Kidney (tissue), 14 donors: ENCODE results near the gene CFAP100. TPM values are rescaled to one million over a fixed set of nuclear protein-coding genes. Genes with fewer than 3 reads are reported as not detected.

ENCODE experiments used
- DNase-seq, 5 donors: peaks; one replicate each; pipeline ENCODE4 v3.0.0-alpha.2; 2013 to 2020
- FAIRE-seq: peaks from 2 replicates; lab custom pipeline; 2012; peaks lifted over from hg19 to GRCh38; lab: Jason Lieb, UNC
- H3K27ac ChIP-seq, 2 donors: one replicate each; pipeline ENCODE4 v1.7.0; 2013; ENCODE audit warnings: low read depth in 2 of 2, low read length in 2 of 2, inconsistent platforms in 1 of 2
- H3K27me3 ChIP-seq: one replicate; pipeline ENCODE4 v1.7.1; 2013; ENCODE audit warnings: low read length, inconsistent platforms; ENCODE audit not compliant: control insufficient read depth, insufficient read depth
- H3K36me3 ChIP-seq, 3 donors: one replicate each; pipeline versions ENCODE4 v1.7.0 to v1.7.1; 2013; ENCODE audit warnings: low read length in 3 of 3, control low read depth in 1 of 3, inconsistent platforms in 1 of 3; ENCODE audit not compliant: insufficient read depth in 3 of 3, control insufficient read depth in 2 of 3
- H3K4me1 ChIP-seq, 3 donors: one replicate each; pipeline versions ENCODE4 v1.7.0 to v1.7.1; 2013; ENCODE audit warnings: low read length in 3 of 3, inconsistent platforms in 1 of 3, low read depth in 1 of 3; ENCODE audit not compliant: control insufficient read depth in 2 of 3, insufficient read depth in 2 of 3
- H3K4me3 ChIP-seq, 3 donors: one replicate each; pipeline versions ENCODE4 v1.7.0 to v1.8.1; 2013; ENCODE audit warnings: low read length in 3 of 3, control low read depth in 1 of 3, inconsistent platforms in 1 of 3
- H3K9ac ChIP-seq, 3 donors: one replicate each; pipeline versions ENCODE4 v1.7.0 to v1.7.1; 2013; ENCODE audit warnings: low read length in 3 of 3, control low read depth in 1 of 3, inconsistent platforms in 1 of 3
- H3K9me3 ChIP-seq, 3 donors: one replicate each; pipeline versions ENCODE4 v1.7.0 to v1.7.1; 2013; ENCODE audit warnings: low read length in 3 of 3, control low read depth in 1 of 3, inconsistent platforms in 1 of 3; ENCODE audit not compliant: control insufficient read depth in 2 of 3, insufficient read depth in 1 of 3
- CTCF ChIP-seq: IDR thresholded peaks from 3 replicates; pipeline ENCODE4 v1.5.1; 2012; ENCODE audit warnings: mild to moderate bottlenecking, moderate library complexity, borderline replicate concordance; ENCODE audit not compliant: insufficient read depth; ENCODE audit errors: extremely low read depth
- intact Hi-C: fragments of 100-400 bp; cut with DNase I; formaldehyde crosslinking; loops from one replicate; pipeline ENCODE4 v1.11.1; 2022
- polyA plus RNA-seq: library from polyadenylated mRNA; stranded (reverse); fragments of 350-450 nt; fragmentation: Illumina TruSeq; extraction: RNeasy Lipid Tissue Mini Kit (QIAGEN cat#74804); gene quantifications from one replicate; pipeline ENCODE4 v1.2.3, GENCODE V29; 2014; ENCODE audit warnings: low read depth, low replicate concordance; ENCODE audit not compliant: insufficient read depth
- total RNA-seq: library from RNA; stranded (reverse); fragmentation: NEBNext Ultra II Directional; extraction: Animal tissue kit (Norgen Biotek cat#: 25700); gene quantifications from one replicate; pipeline ENCODE4 v1.2.1, GENCODE V29; 2021
- donor health status: control.
- donor health status: control.
- donor health status: control.
- donor health status: control.
- donor health status: control.
- donor health status: DM: yes; HTN: yes; CAD: no.
- donor health status: Normal renal cell carcinoma (clear cell type).

CFAP100 gene
- total and polyA plus RNA-seq, 2 donors from 2014 or later = 0.60 TPM; not detected in 1

GRCh38 chr3:126424751-126425150, 30.0 kb downstream of the CFAP100 start:
- DNase-seq (no peak), FAIRE-seq (no peak)
- Histone ChIP-seq H3K27ac (no peak overlapping the region), H3K4me1 (no peaks in the 10 kb centered on the region), H3K9ac (no peak overlapping the region), H3K4me3 (no peak overlapping the region), H3K9me3 (peaks cover 0 to 19% (median 6%) of the 10 kb centered on the region in 3 donors), H3K36me3 (no peaks in the 10 kb centered on the region), H3K27me3 (no peaks in the 10 kb centered on the region)
- intact Hi-C loops = no loop called here
- TF ChIP-seq CTCF = no peak

- FAIRE-seq (no peak), DNase-seq (peak in 2 of 5 donors; percentile 2 to 13)
- Histone ChIP-seq H3K9ac (no peak overlapping the region), H3K4me3 (no peak overlapping the region), H3K27me3 (no peaks in the 10 kb centered on the region), H3K27ac (no peak overlapping the region), H3K4me1 (no peaks in the 10 kb centered on the region), H3K36me3 (peaks cover 0 to 5% (median 0%) of the 10 kb centered on the region in 3 donors), H3K9me3 (peaks cover 0 to 20% (median 2%) of the 10 kb centered on the region in 3 donors)
- TF ChIP-seq CTCF = no peak
- intact Hi-C loops = no loop called here
Measured at GRCh38 chr3:126431103-126431534, 36.4 kb downstream of the CFAP100 start.

DNA sequence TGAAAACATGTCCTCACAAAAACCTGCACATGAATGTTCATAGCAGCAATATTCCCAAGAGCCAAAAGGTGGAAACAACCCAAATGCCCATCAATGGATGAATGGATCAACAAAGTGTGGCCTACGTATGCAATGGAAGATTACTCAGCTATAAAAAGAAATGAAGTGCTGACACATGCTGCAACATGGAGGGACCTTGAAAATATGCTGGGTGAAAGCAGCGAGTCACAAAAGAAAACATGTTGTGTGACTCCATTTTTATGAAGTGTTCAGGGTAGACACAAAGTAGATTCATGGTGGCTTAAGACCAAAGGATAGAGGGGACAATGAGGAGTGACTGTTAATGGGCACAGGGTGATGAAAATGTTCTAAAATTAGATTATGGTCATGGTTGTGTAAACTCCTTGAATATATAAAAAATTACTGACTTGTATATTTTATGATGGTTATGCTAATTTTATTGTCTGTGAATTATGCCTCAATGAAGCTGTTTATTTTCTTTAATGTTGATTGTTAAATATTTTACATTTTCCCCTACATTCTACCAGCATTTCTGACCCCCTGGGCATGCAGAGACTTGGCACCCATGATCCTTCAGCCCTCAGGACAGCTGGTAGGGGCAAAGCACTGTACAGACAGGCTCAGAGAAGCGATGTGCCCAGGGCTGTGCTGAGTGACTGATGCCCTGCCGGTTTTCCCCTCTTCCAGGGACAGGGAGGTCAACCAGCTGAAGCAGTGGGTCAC, 37.8 kb downstream of the CFAP100 start:
- no peak for TF ChIP-seq CTCF
- intact Hi-C loops = no loop called here
- Histone ChIP-seq H3K9me3 (peaks cover 0 to 17% (median 2%) of the 10 kb centered on the region in 3 donors), H3K27me3 (no peaks in the 10 kb centered on the region), H3K9ac (no peak overlapping the region), H3K4me1 (no peaks in the 10 kb centered on the region), H3K36me3 (peaks cover 0 to 17% (median 0%) of the 10 kb centered on the region in 3 donors), H3K27ac (no peak overlapping the region), H3K4me3 (no peak overlapping the region)
- peak in 1 of 5 donors; percentile 2 for DNase-seq
- FAIRE-seq = no peak
